Stomach (tissue), 4 donors: ENCODE measurements around the gene LRRC61.

Source experiments
- POLR2A ChIP-seq, 4 donors: fragments of 450-650 bp; IDR thresholded peaks; one replicate each; pipeline ENCODE4 v1.6.1; 2016; ENCODE audit warnings: antibody characterized with exemption in 4 of 4, control low read depth in 2 of 4, mild to moderate bottlenecking in 1 of 4, moderate library complexity in 1 of 4
- POLR2AphosphoS5 ChIP-seq, 3 donors: sonication (generic); formaldehyde crosslinking; IDR thresholded peaks; one replicate each; pipeline ENCODE4 v1.6.1; 2016; ENCODE audit warnings: antibody characterized with exemption in 3 of 3

DNA sequence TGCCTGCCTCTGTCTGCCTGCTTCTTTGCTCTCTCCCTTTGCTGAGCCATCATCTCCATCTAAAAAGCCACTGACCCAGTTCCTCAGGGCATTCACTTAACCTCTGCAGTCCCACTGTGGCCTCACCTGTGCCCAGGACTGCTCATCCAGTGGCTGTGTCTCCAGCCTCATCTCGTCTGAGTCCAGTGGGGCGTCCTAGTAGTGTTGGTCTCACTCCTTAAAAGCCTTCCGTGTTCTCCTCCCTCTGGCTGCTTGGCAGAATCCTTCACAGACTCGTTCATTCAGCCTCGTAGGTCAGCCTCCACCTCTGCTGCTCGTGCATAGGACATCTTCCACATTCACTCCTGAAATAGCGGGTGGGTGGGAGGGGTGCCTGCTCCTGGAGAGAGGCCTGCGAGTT lies 11.0 kb downstream of the LRRC61 start:
- TF ChIP-seq POLR2A (IDR thresholded peaks at IDR 0.05) (no peak), POLR2AphosphoS5 (IDR thresholded peaks at IDR 0.05) (no peak)
